AG04450 (cell line): ENCODE measurements around the gene TPO. TPM values are rescaled to one million over a fixed set of nuclear protein-coding genes. Genes with fewer than 3 reads are reported as not detected.

ENCODE experiments used
- CTCF ChIA-PET: fragments of 300-600, 350-600 bp; formaldehyde crosslinking; extraction: SDS; loops from one replicate; lab custom pipeline; 2022; ENCODE audit warnings: antibody characterized with exemption, inconsistent platforms; lab: Charles Lee
- POLR2A ChIA-PET: fragments of 350-600 bp; formaldehyde crosslinking; extraction: SDS; loops from one replicate; lab custom pipeline; 2021; ENCODE audit warnings: antibody characterized with exemption, inconsistent platforms; lab: Yijun Ruan, JAX
- DNase-seq: peaks from one replicate; pipeline ENCODE4 v3.0.0-alpha.2; 2011; ENCODE audit warnings: low read depth, low spot score
- H3K27ac ChIP-seq: one replicate; pipeline ENCODE4 v1.5.1; 2012; ENCODE audit warnings: low read depth, low read length, control low read depth
- H3K27me3 ChIP-seq: one replicate; pipeline ENCODE4 v1.6.0; 2012; ENCODE audit warnings: low read length; ENCODE audit not compliant: control insufficient read depth, insufficient read depth
- H3K4me3 ChIP-seq: 2 replicates; pipeline ENCODE4 v1.5.1; 2011; ENCODE audit warnings: mild to moderate bottlenecking, low read depth, low read length, control low read depth
- H3K9me3 ChIP-seq: 2 replicates; pipeline ENCODE4 v1.5.1; 2012; ENCODE audit warnings: low read length; ENCODE audit not compliant: control insufficient read depth, insufficient read depth
- CTCF ChIP-seq: IDR thresholded peaks from 2 replicates; pipeline ENCODE4 v1.5.1; 2011; ENCODE audit warnings: low read depth, low read length, control low read depth, inconsistent platforms
- polyA plus RNA-seq: library from polyadenylated mRNA; depleted of rRNA; stranded (reverse); fragments of >200 nt; gene quantifications from 2 replicates; pipeline ENCODE4 v1.2.3, GENCODE V29; 2011

Gene TPO
- polyA plus RNA-seq, 1 experiment = not detected

- no peak for TF ChIP-seq CTCF
- no peak for DNase-seq
- ChIA-PET POLR2A (no interaction called here), CTCF (interaction anchor here (0.7 to 3.9 kb wide), 4 partner anchors 40 to 227 kb away, joined by 3 to 22 read pairs (median 3); no protein-coding TSS in a partner anchor)
- Histone ChIP-seq H3K9me3 (no peaks in the 10 kb centered on the region; the same call in 1 of the 2 replicates), H3K27ac (no peak overlapping the region), H3K27me3 (no peaks in the 10 kb centered on the region), H3K4me3 (no peak overlapping the region)
Observed at GRCh38 chr2:1590596-1591460, 177.6 kb downstream of the TPO start.

GRCh38 chr2:1591461-1591770 lies 178.2 kb downstream of the TPO start:
- no peak for DNase-seq
- Histone ChIP-seq H3K4me3 (no peak overlapping the region), H3K9me3 (no peaks in the 10 kb centered on the region; the same call in 1 of the 2 replicates), H3K27me3 (no peaks in the 10 kb centered on the region), H3K27ac (no peak overlapping the region)
- no peak for TF ChIP-seq CTCF
- CTCF ChIA-PET = interaction anchor here (0.9 to 3.9 kb wide), 2 partner anchors 160 to 227 kb away, joined by 3 to 22 read pairs; no protein-coding TSS in a partner anchor
- POLR2A ChIA-PET = no interaction called here
